Naive thymus-derived CD4-positive, alpha-beta T cell (primary cell): ENCODE results near the gene LIMS2. TPM values are rescaled to one million over a fixed set of nuclear protein-coding genes. Genes with fewer than 3 reads are reported as not detected.

Source experiments
- ATAC-seq: fragments of 150-1000 bp; cut with Tn5 transposase; 2 replicates; pipeline ENCODE4 v1.10.0; 2021; ENCODE audit warnings: mild to moderate bottlenecking, moderate library complexity
- CTCF ChIA-PET: fragments of 350-600 bp; sonication (Branson Sonifier 250); formaldehyde crosslinking; loops from one replicate; lab custom pipeline; 2021; ENCODE audit warnings: antibody characterized with exemption; lab: Charles Lee
- POLR2A ChIA-PET: fragments of 350-600 bp; sonication (Branson Sonifier 250); formaldehyde crosslinking; loops from one replicate; lab custom pipeline; 2021; ENCODE audit warnings: antibody characterized with exemption, inconsistent platforms; lab: Charles Lee
- DNase-seq, 9 donors: peaks; one replicate each; pipeline versions ENCODE4 v3.0.0 to v3.0.0-alpha.2; 2020 to 2022; ENCODE audit warnings: mixed read lengths in 1 of 9
- H3K27ac ChIP-seq: one replicate; pipeline ENCODE4 v1.7.0; 2013; ENCODE audit warnings: mild to moderate bottlenecking, low read depth, low read length, moderate library complexity
- H3K27me3 ChIP-seq, 2 donors: one replicate each; pipeline ENCODE4 v1.7.0; 2013; ENCODE audit warnings: low read length in 2 of 2, mild to moderate bottlenecking in 2 of 2, moderate library complexity in 2 of 2; ENCODE audit not compliant: control insufficient read depth in 2 of 2, insufficient read depth in 2 of 2
- H3K36me3 ChIP-seq, 3 experiments: 1 replicate in 2 of 3; 2 replicates in 1 of 3; pipeline ENCODE4 v1.7.0; 2013; ENCODE audit warnings: low read length in 3 of 3, mild to moderate bottlenecking in 3 of 3, moderate library complexity in 1 of 3; ENCODE audit not compliant: insufficient read depth in 3 of 3, control insufficient read depth in 2 of 3
- H3K4me1 ChIP-seq, 2 donors: one replicate each; pipeline ENCODE4 v1.7.0; 2013; ENCODE audit warnings: low read length in 2 of 2, mild to moderate bottlenecking in 2 of 2, moderate library complexity in 1 of 2; ENCODE audit not compliant: control insufficient read depth in 2 of 2, insufficient read depth in 2 of 2
- H3K4me3 ChIP-seq: 2 replicates; pipeline ENCODE4 v1.7.0; 2013; ENCODE audit warnings: mild to moderate bottlenecking, low read length
- H3K9me3 ChIP-seq, 3 experiments: 1 replicate in 2 of 3; 2 replicates in 1 of 3; pipeline ENCODE4 v1.7.0; 2013; ENCODE audit warnings: low read length in 3 of 3; ENCODE audit not compliant: control insufficient read depth in 2 of 3
- H3K27ac Mint-ChIP-seq, 9 donors: one replicate each; pipeline ENCODE4 v1.8.0; 2020 to 2022; ENCODE audit warnings: mixed read lengths in 9 of 9, mild to moderate bottlenecking in 8 of 9, moderate library complexity in 5 of 9, inconsistent platforms in 2 of 9
- H3K27me3 Mint-ChIP-seq, 5 donors: one replicate each; pipeline ENCODE4 v1.8.0; 2021 to 2022; ENCODE audit warnings: mixed read lengths in 5 of 5, mild to moderate bottlenecking in 1 of 5
- H3K36me3 Mint-ChIP-seq, 5 donors: one replicate each; pipeline ENCODE4 v1.8.0; 2020 to 2022; ENCODE audit warnings: mixed read lengths in 5 of 5, mild to moderate bottlenecking in 3 of 5, inconsistent platforms in 1 of 5
- H3K4me1 Mint-ChIP-seq, 7 donors: one replicate each; pipeline ENCODE4 v1.8.0; 2020 to 2022; ENCODE audit warnings: mixed read lengths in 7 of 7, mild to moderate bottlenecking in 3 of 7, inconsistent platforms in 1 of 7
- H3K4me3 Mint-ChIP-seq, 10 donors: one replicate each; pipeline ENCODE4 v1.8.0; 2020 to 2022; ENCODE audit warnings: mild to moderate bottlenecking in 10 of 10, mixed read lengths in 10 of 10, moderate library complexity in 6 of 10, inconsistent platforms in 2 of 10
- H3K9me3 Mint-ChIP-seq, 11 donors: one replicate each; pipeline ENCODE4 v1.8.0; 2020 to 2022; ENCODE audit warnings: mixed read lengths in 11 of 11, mild to moderate bottlenecking in 4 of 11, inconsistent platforms in 1 of 11, moderate library complexity in 1 of 11
- intact Hi-C, 2 donors: fragments of 100-400 bp; cut with micrococcal nuclease; formaldehyde crosslinking; loops; one replicate each; pipeline ENCODE4 v1.15.1; 2023
- polyA plus RNA-seq, 2 donors: library from polyadenylated mRNA; unstranded; fragments of 300-500 nt; fragmentation: Illumina TruSeq; gene quantifications; one replicate each; pipeline ENCODE4 v1.2.3, GENCODE V29; 2021
- total RNA-seq, 6 experiments: library from RNA in 5 of 6; stranded (reverse) in 5 of 6; gene quantifications; 1 replicate in 5 of 6; 2 replicates in 1 of 6; pipeline ENCODE4 v1.2.3 and lab custom pipeline; 2021 to 2026

LIMS2 gene
- total and polyA plus RNA-seq, 7 experiments from 2014 or later = 5.3 to 27.0 (median 11.0) TPM

GRCh38 chr2:127643439-127644065 lies 31.8 kb downstream of the LIMS2 start:
- Mint-ChIP-seq H3K4me1 (peaks cover 14 to 72% (median 61%) of the 10 kb centered on the region in 7 donors), H3K9me3 (no peaks in the 10 kb centered on the region), H3K36me3 (peaks cover 0 to 2% (median 0%) of the 10 kb centered on the region in 5 donors), H3K27me3 (no peaks in the 10 kb centered on the region), H3K27ac (peak overlapping the region in 8 of 9 donors; percentile 68 to 96 (median 86)), H3K4me3 (peak overlapping the region in 3 of 10 donors; percentile 8 to 58 (median 39))
- POLR2A ChIA-PET = no interaction called here
- peaks cover 3 to 46% of the 10 kb centered on the region in 2 donors for H3K4me1 ChIP-seq
- H3K27ac ChIP-seq = no peak overlapping the region
- peaks cover 0 to 4% (median 0%) of the 10 kb centered on the region in 3 experiments for H3K36me3 ChIP-seq
- intact Hi-C loops = loop anchor here in 1 of 2 donors (5.0 kb wide), 1 partner anchor 59 kb away; the partner anchor contains the start of gene SFT2D3
- H3K9me3 ChIP-seq = no peaks in the 10 kb centered on the region
- CTCF ChIA-PET = interaction anchor here (0.6 kb wide), 1 partner anchor 56 kb away, joined by 5 read pairs; no protein-coding TSS in a partner anchor
- H3K27me3 ChIP-seq = no peaks in the 10 kb centered on the region
- DNase-seq = no peak
- H3K4me3 ChIP-seq = no peak overlapping the region
- no peak for ATAC-seq

GRCh38 chr2:127642706-127643438 lies 32.5 kb downstream of the LIMS2 start:
- POLR2A ChIA-PET = interaction anchor here (0.9 kb wide), 1 partner anchor 59 kb away, joined by 5 read pairs; the partner anchor contains the start of gene SFT2D3
- H3K36me3 ChIP-seq = peaks cover 0 to 7% (median 0%) of the 10 kb centered on the region in 3 experiments
- H3K9me3 ChIP-seq = no peaks in the 10 kb centered on the region
- Mint-ChIP-seq H3K36me3 (peaks cover 0 to 2% (median 0%) of the 10 kb centered on the region in 5 donors), H3K9me3 (no peaks in the 10 kb centered on the region), H3K27ac (peak overlapping the region in 8 of 9 donors; percentile 66 to 96 (median 90)), H3K4me3 (peak overlapping the region in 8 of 10 donors; percentile 8 to 85 (median 78)), H3K27me3 (no peaks in the 10 kb centered on the region), H3K4me1 (peaks cover 10 to 72% (median 61%) of the 10 kb centered on the region in 7 donors)
- no peaks in the 10 kb centered on the region for H3K27me3 ChIP-seq
- H3K4me3 ChIP-seq = no peak overlapping the region
- H3K27ac ChIP-seq = peak overlapping the region; percentile 78
- no peak for DNase-seq
- peaks cover 3 to 52% of the 10 kb centered on the region in 2 donors for H3K4me1 ChIP-seq
- intact Hi-C loops = loop anchor here (1.0 to 5.0 kb wide), 3 partner anchors 59 to 117 kb away; partner anchors contain the start of genes IWS1 (in 1 of the 2) and SFT2D3 (in 1 of the 2)
- no peak for ATAC-seq
- CTCF ChIA-PET = interaction anchor here (0.6 kb wide), 1 partner anchor 55 kb away, joined by 5 read pairs; no protein-coding TSS in a partner anchor

GRCh38 chr2:127641846-127642507 lies 33.4 kb downstream of the LIMS2 start:
- peak overlapping the region; percentile 63 to 85 (median 78) for H3K4me3 Mint-ChIP-seq
- ChIA-PET POLR2A (interaction anchor here (0.7 to 2.7 kb wide), 7 partner anchors 10 to 253 kb away, joined by 3 to 9 read pairs (median 5); partner anchors contain the start of genes IWS1 and SFT2D3), CTCF (interaction anchor here (1.4 kb wide), 1 partner anchor 51 kb away, joined by 14 read pairs; no protein-coding TSS in a partner anchor)
- Histone ChIP-seq H3K4me3 (peak overlapping the region; percentile 64), H3K36me3 (peaks cover 0 to 7% (median 0%) of the 10 kb centered on the region in 3 experiments), H3K27me3 (no peaks in the 10 kb centered on the region), H3K27ac (peak overlapping the region; percentile 78), H3K4me1 (peaks cover 3 to 61% of the 10 kb centered on the region in 2 donors), H3K9me3 (no peaks in the 10 kb centered on the region)
- peaks cover 0 to 2% (median 0%) of the 10 kb centered on the region in 5 donors for H3K36me3 Mint-ChIP-seq
- H3K27ac Mint-ChIP-seq = peak overlapping the region; percentile 46 to 96 (median 93)
- H3K27me3 Mint-ChIP-seq = no peaks in the 10 kb centered on the region
- H3K4me1 Mint-ChIP-seq = peaks cover 8 to 76% (median 59%) of the 10 kb centered on the region in 7 donors
- no peaks in the 10 kb centered on the region for H3K9me3 Mint-ChIP-seq
- intact Hi-C loops = loop anchor here (1.0 to 5.0 kb wide), 4 partner anchors 60 to 116 kb away; partner anchors contain the start of genes IWS1 (in 2 of the 2) and SFT2D3 (in 1 of the 2)
- ATAC-seq (peak; percentile 77), DNase-seq (peak; percentile 24 to 70 (median 66))

GRCh38 chr2:127641133-127641532 lies 34.2 kb downstream of the LIMS2 start:
- H3K27me3 Mint-ChIP-seq = no peaks in the 10 kb centered on the region
- no peaks in the 10 kb centered on the region for H3K9me3 Mint-ChIP-seq
- POLR2A ChIA-PET = interaction anchor here (0.8 to 2.7 kb wide), 8 partner anchors 9 to 253 kb away, joined by 3 to 12 read pairs (median 4); partner anchors contain the start of genes IWS1, SFT2D3 and WDR33
- peak overlapping the region; percentile 80 to 96 (median 93) for H3K27ac Mint-ChIP-seq
- H3K27ac ChIP-seq = peak overlapping the region; percentile 78
- intact Hi-C loops = loop anchor here (2.0 to 5.0 kb wide), 2 partner anchors 61 to 114 kb away; partner anchors contain the start of genes IWS1 (in 1 of the 2) and SFT2D3 (in 1 of the 2)
- no peaks in the 10 kb centered on the region for H3K27me3 ChIP-seq
- no peaks in the 10 kb centered on the region for H3K9me3 ChIP-seq
- no peak for ATAC-seq
- DNase-seq = no peak
- H3K4me1 Mint-ChIP-seq = peaks cover 14 to 82% (median 63%) of the 10 kb centered on the region in 7 donors
- peaks cover 3 to 70% of the 10 kb centered on the region in 2 donors for H3K4me1 ChIP-seq
- peak overlapping the region; percentile 64 for H3K4me3 ChIP-seq
- CTCF ChIA-PET = interaction anchor here (1.4 to 2.0 kb wide), 3 partner anchors 30 to 50 kb away, joined by 6 to 14 read pairs (median 13); no protein-coding TSS in a partner anchor
- peaks cover 0 to 7% (median 0%) of the 10 kb centered on the region in 3 experiments for H3K36me3 ChIP-seq
- peak overlapping the region; percentile 53 to 85 (median 78) for H3K4me3 Mint-ChIP-seq
- H3K36me3 Mint-ChIP-seq = peaks cover 0 to 2% (median 0%) of the 10 kb centered on the region in 5 donors

GRCh38 chr2:127640082-127641072 lies 35.0 kb downstream of the LIMS2 start:
- intact Hi-C loops = loop anchor here (1.0 to 5.0 kb wide), 3 partner anchors 9 to 114 kb away; partner anchors contain the start of genes IWS1 (in 1 of the 2) and SFT2D3 (in 1 of the 2)
- peak; percentile 2 for ATAC-seq
- Histone ChIP-seq H3K27me3 (no peaks in the 10 kb centered on the region), H3K4me1 (peaks cover 3 to 77% of the 10 kb centered on the region in 2 donors), H3K4me3 (peak overlapping the region; percentile 64), H3K36me3 (peaks cover 0 to 7% (median 0%) of the 10 kb centered on the region in 3 experiments), H3K27ac (peak overlapping the region; percentile 78), H3K9me3 (no peaks in the 10 kb centered on the region)
- Mint-ChIP-seq H3K4me3 (peak overlapping the region; percentile 53 to 85 (median 78)), H3K36me3 (peaks cover 0 to 2% (median 0%) of the 10 kb centered on the region in 5 donors), H3K9me3 (no peaks in the 10 kb centered on the region), H3K27ac (peak overlapping the region; percentile 80 to 96 (median 93)), H3K27me3 (no peaks in the 10 kb centered on the region), H3K4me1 (peaks cover 14 to 89% (median 66%) of the 10 kb centered on the region in 7 donors)
- CTCF ChIA-PET = interaction anchor here (1.2 to 2.4 kb wide), 4 partner anchors 10 to 49 kb away, joined by 4 to 14 read pairs (median 10); no protein-coding TSS in a partner anchor
- POLR2A ChIA-PET = interaction anchor here (0.7 to 2.7 kb wide), 8 partner anchors 10 to 252 kb away, joined by 3 to 12 read pairs (median 4); partner anchors contain the start of genes IWS1, SFT2D3 and WDR33
- DNase-seq = peak in 6 of 9 donors; percentile 30 to 38 (median 35)
